ENCODE results near the gene ARHGEF26.

The ARHGEF26 gene

DNA sequence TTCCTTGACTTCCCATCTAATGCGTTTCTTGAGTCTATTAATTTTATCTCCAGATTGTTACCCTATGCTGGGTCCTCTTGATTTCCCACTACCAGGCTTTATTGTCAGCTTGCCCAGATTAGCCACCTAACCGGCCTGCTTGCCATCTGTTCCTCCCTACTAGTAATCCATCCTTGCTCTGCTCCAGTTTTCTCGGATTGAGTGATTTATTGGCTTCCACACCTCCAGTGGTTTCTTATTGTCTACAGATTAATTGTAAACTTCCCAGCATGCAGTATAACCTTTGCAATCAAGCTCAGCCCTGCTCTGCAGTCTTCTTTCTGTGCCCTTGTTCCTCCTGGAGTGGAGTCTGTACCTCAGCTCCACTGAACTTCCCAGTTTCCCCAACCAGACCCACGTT lies 63.4 kb downstream of the ARHGEF26 start:
- peaks cover 8% of the 10 kb centered on the region; the same call in 1 of the 2 replicates for H3K36me3 ChIP-seq (ENCODE audit: insufficient read depth, low read depth, low read length)
- no peak overlapping the region for H3K9ac ChIP-seq (ENCODE audit: low read depth, low read length)
- no peak overlapping the region for H3K4me3 ChIP-seq (ENCODE audit: low read length)
- no peak overlapping the region for H3K27ac ChIP-seq (ENCODE audit: low read length)
- H3K4me1 ChIP-seq (ENCODE audit: insufficient read depth, low read length) = no peaks in the 10 kb centered on the region
- H3K27me3 ChIP-seq (ENCODE audit: insufficient read depth, low read length) = no peaks in the 10 kb centered on the region
- H3K9me3 ChIP-seq (ENCODE audit: insufficient read depth, low read depth, low read length) = no peaks in the 10 kb centered on the region

DNA sequence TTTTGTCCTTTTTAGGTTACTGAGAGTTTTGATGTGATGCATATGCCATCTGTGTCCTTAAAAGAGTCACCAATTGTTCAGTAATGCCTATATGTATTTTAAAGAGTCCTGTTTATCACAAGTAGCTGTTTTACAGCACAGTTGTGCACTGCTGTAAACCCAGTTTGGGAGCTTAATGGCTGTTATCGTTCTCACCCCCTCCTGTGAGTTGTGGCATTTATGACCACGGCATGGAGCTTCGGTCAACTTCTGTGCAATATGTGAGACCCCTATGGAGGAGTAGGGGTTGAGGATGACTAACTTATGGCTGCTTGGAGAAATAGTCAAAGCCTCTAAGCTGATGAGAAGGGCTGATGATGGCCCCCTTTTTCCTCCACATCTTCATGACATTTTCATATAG lies 67.2 kb downstream of the ARHGEF26 start:
- peaks cover 13% of the 10 kb centered on the region; the same call in 1 of the 2 replicates for H3K36me3 ChIP-seq (ENCODE audit: insufficient read depth, low read depth, low read length)
- no peaks in the 10 kb centered on the region for H3K4me1 ChIP-seq (ENCODE audit: insufficient read depth, low read length)
- H3K27ac ChIP-seq (ENCODE audit: low read length) = no peak overlapping the region
- H3K27me3 ChIP-seq (ENCODE audit: insufficient read depth, low read length) = no peaks in the 10 kb centered on the region
- no peak overlapping the region for H3K9ac ChIP-seq (ENCODE audit: low read depth, low read length)
- H3K4me3 ChIP-seq (ENCODE audit: low read length) = no peak overlapping the region
- H3K9me3 ChIP-seq (ENCODE audit: insufficient read depth, low read depth, low read length) = no peaks in the 10 kb centered on the region

DNA sequence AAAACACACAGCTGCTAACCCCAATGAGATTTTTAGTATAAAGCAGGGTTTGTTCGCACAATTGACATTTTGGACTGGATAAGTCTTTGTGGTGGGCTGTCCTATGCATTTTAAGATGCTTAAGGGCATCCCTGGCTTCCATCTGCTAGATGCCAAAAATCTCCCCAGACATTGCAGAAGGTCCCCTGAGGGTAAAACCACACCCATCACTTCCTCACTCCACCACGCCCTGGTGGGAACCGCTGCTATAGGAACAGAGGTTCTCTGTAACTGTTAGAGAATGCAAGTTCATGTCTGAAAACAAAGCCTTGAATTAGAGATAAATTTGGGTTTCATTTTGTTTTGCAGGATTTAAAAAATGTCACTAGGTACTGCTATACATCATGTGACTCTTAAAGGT lies 67.7 kb downstream of the ARHGEF26 start:
- Histone ChIP-seq H3K9ac (ENCODE audit: low read depth, low read length) (no peak overlapping the region), H3K9me3 (ENCODE audit: insufficient read depth, low read depth, low read length) (no peaks in the 10 kb centered on the region), H3K4me1 (ENCODE audit: insufficient read depth, low read length) (no peaks in the 10 kb centered on the region), H3K36me3 (ENCODE audit: insufficient read depth, low read depth, low read length) (peaks cover 13% of the 10 kb centered on the region; the same call in 1 of the 2 replicates), H3K4me3 (ENCODE audit: low read length) (no peak overlapping the region), H3K27me3 (ENCODE audit: insufficient read depth, low read length) (no peaks in the 10 kb centered on the region), H3K27ac (ENCODE audit: low read length) (no peak overlapping the region)

GRCh38 chr3:154191520-154191919 lies 70.3 kb downstream of the ARHGEF26 start:
- Histone ChIP-seq H3K9me3 (ENCODE audit: insufficient read depth, low read depth, low read length) (no peaks in the 10 kb centered on the region), H3K9ac (ENCODE audit: low read depth, low read length) (no peak overlapping the region), H3K36me3 (ENCODE audit: insufficient read depth, low read depth, low read length) (peaks cover 35% of the 10 kb centered on the region), H3K4me1 (ENCODE audit: insufficient read depth, low read length) (peaks cover 10% of the 10 kb centered on the region), H3K27ac (ENCODE audit: low read length) (no peak overlapping the region), H3K27me3 (ENCODE audit: insufficient read depth, low read length) (no peaks in the 10 kb centered on the region), H3K4me3 (ENCODE audit: low read length) (no peak overlapping the region)

GRCh38 chr3:154192225-154192624 lies 71.0 kb downstream of the ARHGEF26 start:
- Histone ChIP-seq H3K27me3 (ENCODE audit: insufficient read depth, low read length) (no peaks in the 10 kb centered on the region), H3K4me3 (ENCODE audit: low read length) (no peak overlapping the region), H3K9me3 (ENCODE audit: insufficient read depth, low read depth, low read length) (no peaks in the 10 kb centered on the region), H3K36me3 (ENCODE audit: insufficient read depth, low read depth, low read length) (peaks cover 38% of the 10 kb centered on the region), H3K4me1 (ENCODE audit: insufficient read depth, low read length) (peaks cover 10% of the 10 kb centered on the region), H3K9ac (ENCODE audit: low read depth, low read length) (no peak overlapping the region), H3K27ac (ENCODE audit: low read length) (no peak overlapping the region)

DNA sequence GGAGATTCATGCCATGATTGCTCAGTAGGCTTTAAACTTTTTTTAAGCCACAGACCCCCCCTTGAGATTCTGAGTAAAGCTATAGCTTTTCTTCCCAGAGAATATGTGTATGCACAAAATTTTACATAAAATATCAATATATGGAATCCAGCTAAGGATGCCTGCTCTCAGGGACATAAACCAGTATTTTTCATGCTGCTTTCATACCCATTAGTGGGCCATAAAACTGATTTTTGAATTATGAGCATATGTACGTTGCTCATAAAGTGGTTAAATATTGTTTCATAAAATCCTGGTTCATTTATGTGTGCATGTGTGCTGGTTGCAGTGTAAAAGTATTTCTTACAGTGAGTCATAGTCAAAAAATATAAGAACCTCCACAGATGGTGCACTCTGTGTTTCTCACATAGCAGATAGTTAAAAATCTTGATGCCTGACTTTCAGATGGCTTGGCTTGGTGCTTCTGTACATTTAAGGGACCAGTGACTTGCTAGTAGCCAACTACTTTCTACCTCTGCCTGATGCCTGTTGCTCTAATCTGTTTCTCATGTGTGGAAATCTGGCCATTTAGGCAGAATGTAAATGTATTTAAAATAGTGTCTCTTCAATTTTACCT lies 71.9 kb downstream of the ARHGEF26 start:
- H3K36me3 ChIP-seq (ENCODE audit: insufficient read depth, low read depth, low read length) = peaks cover 46% of the 10 kb centered on the region
- no peaks in the 10 kb centered on the region for H3K27me3 ChIP-seq (ENCODE audit: insufficient read depth, low read length)
- H3K4me1 ChIP-seq (ENCODE audit: insufficient read depth, low read length) = peaks cover 10% of the 10 kb centered on the region
- H3K27ac ChIP-seq (ENCODE audit: low read length) = no peak overlapping the region
- H3K4me3 ChIP-seq (ENCODE audit: low read length) = no peak overlapping the region
- H3K9ac ChIP-seq (ENCODE audit: low read depth, low read length) = no peak overlapping the region
- no peaks in the 10 kb centered on the region for H3K9me3 ChIP-seq (ENCODE audit: insufficient read depth, low read depth, low read length)

GRCh38 chr3:154194877-154195276 lies 73.7 kb downstream of the ARHGEF26 start:
- peaks cover 10% of the 10 kb centered on the region for H3K4me1 ChIP-seq (ENCODE audit: insufficient read depth, low read length)
- H3K4me3 ChIP-seq (ENCODE audit: low read length) = no peak overlapping the region

DNA sequence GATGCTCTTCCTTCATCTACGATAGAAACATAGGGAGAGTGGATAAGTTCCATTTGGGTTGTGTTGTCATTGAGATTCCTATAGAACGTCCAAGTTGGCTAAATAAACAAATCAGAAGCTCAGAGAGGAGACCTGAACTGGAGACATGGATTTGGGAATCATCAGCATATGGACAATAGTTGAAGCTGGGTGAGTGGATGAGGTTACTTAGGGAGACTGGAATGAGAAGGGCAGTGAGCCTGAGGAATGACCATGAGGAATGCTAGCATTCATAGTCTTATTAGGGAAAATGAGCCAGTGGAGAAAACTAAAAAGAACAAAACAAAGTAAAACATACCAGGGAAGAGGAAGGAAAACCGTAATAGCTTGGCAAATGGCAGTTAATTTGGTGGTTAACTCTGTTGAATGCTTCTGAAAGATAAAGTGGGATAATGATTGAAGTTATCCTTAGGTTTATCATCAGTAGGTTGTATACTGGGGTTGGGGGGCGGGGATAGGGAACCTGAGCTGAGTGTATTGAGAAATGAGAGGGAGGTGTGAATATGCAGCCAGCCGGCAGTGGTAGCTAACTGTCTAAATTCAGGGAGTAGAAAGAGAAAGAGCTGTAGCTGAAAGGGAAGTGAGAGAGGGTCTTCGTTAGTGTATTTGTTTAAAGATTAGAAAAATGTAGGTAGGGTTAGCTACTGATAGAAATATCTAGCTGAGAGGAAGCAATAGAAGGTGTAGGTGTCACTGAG lies 74.6 kb downstream of the ARHGEF26 start:
- peaks cover 10% of the 10 kb centered on the region for H3K4me1 ChIP-seq (ENCODE audit: insufficient read depth, low read length)
- peaks cover 38% of the 10 kb centered on the region for H3K36me3 ChIP-seq (ENCODE audit: insufficient read depth, low read depth, low read length)
- no peak overlapping the region for H3K4me3 ChIP-seq (ENCODE audit: low read length)
- no peak overlapping the region for H3K9ac ChIP-seq (ENCODE audit: low read depth, low read length)
- H3K27ac ChIP-seq (ENCODE audit: low read length) = no peak overlapping the region
- H3K27me3 ChIP-seq (ENCODE audit: insufficient read depth, low read length) = no peaks in the 10 kb centered on the region
- no peaks in the 10 kb centered on the region for H3K9me3 ChIP-seq (ENCODE audit: insufficient read depth, low read depth, low read length)

More at GRCh38 chr3:154194877-154195276, 73.7 kb downstream of the ARHGEF26 start:
- H3K9ac ChIP-seq (ENCODE audit: low read depth, low read length) = no peak overlapping the region
- no peaks in the 10 kb centered on the region for H3K9me3 ChIP-seq (ENCODE audit: insufficient read depth, low read depth, low read length)
- H3K27me3 ChIP-seq (ENCODE audit: insufficient read depth, low read length) = no peaks in the 10 kb centered on the region
- H3K27ac ChIP-seq (ENCODE audit: low read length) = no peak overlapping the region
- H3K36me3 ChIP-seq (ENCODE audit: insufficient read depth, low read depth, low read length) = peaks cover 38% of the 10 kb centered on the region

GRCh38 chr3:154197751-154198150 lies 76.6 kb downstream of the ARHGEF26 start:
- Histone ChIP-seq H3K4me3 (ENCODE audit: low read length) (no peak overlapping the region), H3K36me3 (ENCODE audit: insufficient read depth, low read depth, low read length) (peaks cover 33% of the 10 kb centered on the region), H3K9ac (ENCODE audit: low read depth, low read length) (no peak overlapping the region), H3K27me3 (ENCODE audit: insufficient read depth, low read length) (no peaks in the 10 kb centered on the region), H3K4me1 (ENCODE audit: insufficient read depth, low read length) (peaks cover 10% of the 10 kb centered on the region), H3K27ac (ENCODE audit: low read length) (no peak overlapping the region), H3K9me3 (ENCODE audit: insufficient read depth, low read depth, low read length) (no peaks in the 10 kb centered on the region)

GRCh38 chr3:154209499-154209898 lies 88.3 kb downstream of the ARHGEF26 start:
- H3K4me3 ChIP-seq (ENCODE audit: low read length) = no peak overlapping the region
- no peaks in the 10 kb centered on the region for H3K27me3 ChIP-seq (ENCODE audit: insufficient read depth, low read length)
- no peak overlapping the region for H3K27ac ChIP-seq (ENCODE audit: low read length)
- peaks cover 13% of the 10 kb centered on the region for H3K36me3 ChIP-seq (ENCODE audit: insufficient read depth, low read depth, low read length)
- H3K9me3 ChIP-seq (ENCODE audit: insufficient read depth, low read depth, low read length) = peaks cover 4% of the 10 kb centered on the region; the same call in 1 of the 2 replicates
- no peak overlapping the region for H3K9ac ChIP-seq (ENCODE audit: low read depth, low read length)
- H3K4me1 ChIP-seq (ENCODE audit: insufficient read depth, low read length) = no peaks in the 10 kb centered on the region

DNA sequence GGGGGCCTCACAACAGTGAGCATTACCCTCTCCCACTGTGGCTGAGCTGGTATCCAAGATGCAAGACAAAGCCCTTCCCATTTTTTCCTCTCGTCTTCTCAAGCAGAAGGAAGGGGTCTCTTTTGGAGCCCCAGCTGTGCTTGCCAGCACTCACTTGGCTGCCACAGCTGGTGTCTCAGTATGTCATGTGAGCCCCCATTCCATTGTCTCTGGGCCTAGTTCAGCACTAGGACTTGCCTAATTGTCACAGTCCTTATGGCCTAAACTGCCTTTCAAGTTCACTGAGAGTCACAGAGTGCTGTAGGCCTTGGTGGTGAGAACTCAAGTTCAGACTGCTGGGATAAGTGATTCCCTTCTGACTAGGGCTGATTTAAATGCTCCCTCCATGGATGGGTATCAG lies 89.8 kb downstream of the ARHGEF26 start:
- H3K4me1 ChIP-seq (ENCODE audit: insufficient read depth, low read length) = no peaks in the 10 kb centered on the region
- no peaks in the 10 kb centered on the region for H3K27me3 ChIP-seq (ENCODE audit: insufficient read depth, low read length)
- H3K36me3 ChIP-seq (ENCODE audit: insufficient read depth, low read depth, low read length) = peaks cover 13% of the 10 kb centered on the region
- peaks cover 4% of the 10 kb centered on the region; the same call in 1 of the 2 replicates for H3K9me3 ChIP-seq (ENCODE audit: insufficient read depth, low read depth, low read length)
- H3K4me3 ChIP-seq (ENCODE audit: low read length) = no peak overlapping the region
- H3K27ac ChIP-seq (ENCODE audit: low read length) = no peak overlapping the region
- no peak overlapping the region for H3K9ac ChIP-seq (ENCODE audit: low read depth, low read length)

GRCh38 chr3:154214306-154214705 lies 93.1 kb downstream of the ARHGEF26 start:
- H3K27ac ChIP-seq (ENCODE audit: low read length) = no peak overlapping the region
- no peaks in the 10 kb centered on the region for H3K4me1 ChIP-seq (ENCODE audit: insufficient read depth, low read length)
- H3K36me3 ChIP-seq (ENCODE audit: insufficient read depth, low read depth, low read length) = peaks cover 13% of the 10 kb centered on the region
- H3K9me3 ChIP-seq (ENCODE audit: insufficient read depth, low read depth, low read length) = peaks cover 4% of the 10 kb centered on the region; the same call in 1 of the 2 replicates
- H3K4me3 ChIP-seq (ENCODE audit: low read length) = no peak overlapping the region
- H3K27me3 ChIP-seq (ENCODE audit: insufficient read depth, low read length) = no peaks in the 10 kb centered on the region
- H3K9ac ChIP-seq (ENCODE audit: low read depth, low read length) = no peak overlapping the region
